Lower leg skin (tissue), 4 donors: ENCODE data around the gene MAPK8. TPM values are rescaled to one million over a fixed set of nuclear protein-coding genes. Genes with fewer than 3 reads are reported as not detected.

ENCODE experiments used
- DNase-seq, 2 donors: peaks; one replicate each; pipeline ENCODE4 v3.0.0-alpha.2; 2019; ENCODE audit warnings: low spot score in 2 of 2
- H3K4me3 ChIP-seq: fragments of 200-600 bp; sonication (generic); 2 replicates; pipeline ENCODE4 v1.5.1; 2017; ENCODE audit warnings: mild to moderate bottlenecking, low read depth; ENCODE audit not compliant: poor library complexity, severe bottlenecking
- POLR2A ChIP-seq, 2 donors: fragments of 450-650 bp; IDR thresholded peaks; one replicate each; pipeline ENCODE4 v1.6.1; 2016 to 2017; ENCODE audit warnings: antibody characterized with exemption in 2 of 2, mild to moderate bottlenecking in 1 of 2, moderate library complexity in 1 of 2
- WGBS, 2 donors: methylation state at CpG; one replicate each; pipeline ENCODE4 v1.1.5; 2018; 5-methylcytosine and 5-hydroxymethylcytosine counted together
- intact Hi-C: fragments of 100-400 bp; cut with DNase I; formaldehyde crosslinking; loops from one replicate; pipeline ENCODE4 v1.15.0; 2023; ENCODE audit warnings: low total_unique reads
- total RNA-seq, 4 donors: library from RNA; depleted of rRNA; stranded (reverse); fragments of >200 nt; gene quantifications; one replicate each; pipeline ENCODE4 v1.1.0, GENCODE V29; 2016
- TF ChIP-seq, protein P1 (sequence below), 3 donors: fragments of 450-650 bp; IDR thresholded peaks; one replicate each; pipeline ENCODE4 v1.5.1; 2016; ENCODE audit warnings: antibody characterized with exemption in 3 of 3, mild to moderate bottlenecking in 3 of 3, moderate library complexity in 2 of 3

MAPK8 gene
- total RNA-seq, 4 donors from 2014 or later = 26.7 to 58.6 (median 44.0) TPM

GRCh38 chr10:48302515-48303476 lies 3.7 kb upstream of the MAPK8 start:
- TF ChIP-seq, protein P1, sequence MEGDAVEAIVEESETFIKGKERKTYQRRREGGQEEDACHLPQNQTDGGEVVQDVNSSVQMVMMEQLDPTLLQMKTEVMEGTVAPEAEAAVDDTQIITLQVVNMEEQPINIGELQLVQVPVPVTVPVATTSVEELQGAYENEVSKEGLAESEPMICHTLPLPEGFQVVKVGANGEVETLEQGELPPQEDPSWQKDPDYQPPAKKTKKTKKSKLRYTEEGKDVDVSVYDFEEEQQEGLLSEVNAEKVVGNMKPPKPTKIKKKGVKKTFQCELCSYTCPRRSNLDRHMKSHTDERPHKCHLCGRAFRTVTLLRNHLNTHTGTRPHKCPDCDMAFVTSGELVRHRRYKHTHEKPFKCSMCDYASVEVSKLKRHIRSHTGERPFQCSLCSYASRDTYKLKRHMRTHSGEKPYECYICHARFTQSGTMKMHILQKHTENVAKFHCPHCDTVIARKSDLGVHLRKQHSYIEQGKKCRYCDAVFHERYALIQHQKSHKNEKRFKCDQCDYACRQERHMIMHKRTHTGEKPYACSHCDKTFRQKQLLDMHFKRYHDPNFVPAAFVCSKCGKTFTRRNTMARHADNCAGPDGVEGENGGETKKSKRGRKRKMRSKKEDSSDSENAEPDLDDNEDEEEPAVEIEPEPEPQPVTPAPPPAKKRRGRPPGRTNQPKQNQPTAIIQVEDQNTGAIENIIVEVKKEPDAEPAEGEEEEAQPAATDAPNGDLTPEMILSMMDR (IDR thresholded peaks at IDR 0.05) = no peak
- TF ChIP-seq POLR2A (IDR thresholded peaks at IDR 0.05) = no peak
- intact Hi-C loops = no loop called here

GRCh38 chr10:48305905-48306264 lies 592 bp upstream of the MAPK8 start:
- WGBS, 2 donors = 41 to 48% methylated on average over 9 of the region's 9 CpGs
- DNase-seq = no peak
- no peak overlapping the region for H3K4me3 ChIP-seq
- TF ChIP-seq POLR2A (IDR thresholded peaks at IDR 0.05) = no peak
- intact Hi-C loops = no loop called here

More at GRCh38 chr10:48302515-48303476, 3.7 kb upstream of the MAPK8 start:
- WGBS, 2 donors = 88 to 90% methylated on average over 8 of the region's 8 CpGs
- DNase-seq = no peak
- no peak overlapping the region for H3K4me3 ChIP-seq

- TF ChIP-seq, protein P1 (IDR thresholded peaks at IDR 0.05) = no peak
- TF ChIP-seq POLR2A (IDR thresholded peaks at IDR 0.05) = no peak
- DNase-seq = peak; percentile 38 to 91
- peak overlapping the region; percentile 73 for H3K4me3 ChIP-seq
- intact Hi-C loops = no loop called here
- WGBS, 2 donors = 0 to 1% methylated on average over 17 to 22 of the region's 70 CpGs
Observed at GRCh38 chr10:48306870-48307710, 613 bp downstream of the MAPK8 start.

DNA sequence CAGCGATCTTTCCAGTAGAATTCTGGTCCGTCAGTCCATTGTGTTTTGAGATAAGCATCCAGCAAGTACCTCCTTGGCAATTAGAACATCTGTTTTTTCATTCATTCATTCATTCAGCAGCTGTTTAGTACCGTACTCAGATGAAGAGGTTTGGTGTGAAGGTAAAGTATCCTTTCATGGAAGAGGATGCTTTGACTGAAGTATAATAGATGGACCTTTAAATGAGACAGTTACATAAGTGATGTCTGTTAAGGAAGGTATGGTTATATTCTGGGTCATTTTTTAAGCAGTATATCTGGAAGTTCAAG lies 1.2 kb downstream of the MAPK8 start:
- intact Hi-C loops = no loop called here
- DNase-seq = no peak
- TF ChIP-seq POLR2A (IDR thresholded peaks at IDR 0.05) = no peak
- TF ChIP-seq, protein P1 (IDR thresholded peaks at IDR 0.05) = no peak
- H3K4me3 ChIP-seq = no peak overlapping the region
- 12 to 17% methylated on average over 3 of the region's 3 CpGs for WGBS, 2 donors

GRCh38 chr10:48309711-48310226 lies 3.3 kb downstream of the MAPK8 start:
- TF ChIP-seq, protein P1 (IDR thresholded peaks at IDR 0.05) = no peak
- no peak for TF ChIP-seq POLR2A (IDR thresholded peaks at IDR 0.05)
- 59 to 63% methylated on average over 2 of the region's 2 CpGs for WGBS, 2 donors
- DNase-seq = no peak
- H3K4me3 ChIP-seq = no peak overlapping the region
- intact Hi-C loops = no loop called here

GRCh38 chr10:48314107-48314506 lies 7.6 kb downstream of the MAPK8 start:
- intact Hi-C loops = no loop called here
- no peak for TF ChIP-seq POLR2A (IDR thresholded peaks at IDR 0.05)
- TF ChIP-seq, protein P1 (IDR thresholded peaks at IDR 0.05) = no peak
- no peak for DNase-seq
- WGBS, 2 donors = 91 to 95% methylated on average over 2 of the region's 2 CpGs
- no peak overlapping the region for H3K4me3 ChIP-seq
